HEK293 (cell line): Measurements from ENCODE around the gene CDK5.
A peak's percentile ranks its signal among the peaks of the same experiment; 100 is the strongest.

Experiments
- GLIS1 ChIP-seq: fragments of 450-650 bp; formaldehyde crosslinking; IDR thresholded peaks from 2 replicates; pipeline ENCODE4 v1.5.1; 2016; ENCODE audit warnings: missing biosample characterization, missing genetic modification characterization
- KLF16 ChIP-seq: fragments of 450-650 bp; formaldehyde crosslinking; IDR thresholded peaks from 2 replicates; pipeline ENCODE4 v1.5.1; 2017; ENCODE audit warnings: missing biosample characterization, missing genetic modification characterization
- PRDM2 ChIP-seq: fragments of 450-650 bp; formaldehyde crosslinking; IDR thresholded peaks from 2 replicates; pipeline ENCODE4 v1.5.1; 2016; ENCODE audit warnings: missing biosample characterization, missing genetic modification characterization, borderline replicate concordance
- SP3 ChIP-seq: fragments of 450-650 bp; formaldehyde crosslinking; IDR thresholded peaks from 2 replicates; pipeline ENCODE4 v1.5.1; 2016; ENCODE audit warnings: missing biosample characterization, missing genetic modification characterization
- ZBTB6 ChIP-seq: fragments of 450-650 bp; formaldehyde crosslinking; IDR thresholded peaks from 2 replicates; pipeline ENCODE4 v1.5.1; 2017; ENCODE audit warnings: missing biosample characterization, missing genetic modification characterization
- ZIC2 ChIP-seq: fragments of 450-650 bp; formaldehyde crosslinking; IDR thresholded peaks from 2 replicates; pipeline ENCODE4 v1.5.1; 2016; ENCODE audit warnings: missing biosample characterization, missing genetic modification characterization
- ZNF214 ChIP-seq: fragments of 450-650 bp; formaldehyde crosslinking; IDR thresholded peaks from 2 replicates; pipeline ENCODE4 v1.5.1; 2017; ENCODE audit warnings: missing biosample characterization, mild to moderate bottlenecking, missing genetic modification characterization, borderline replicate concordance
- ZNF23 ChIP-seq: fragments of 450-650 bp; formaldehyde crosslinking; IDR thresholded peaks from 2 replicates; pipeline ENCODE4 v1.5.1; 2016; ENCODE audit warnings: missing biosample characterization, missing genetic modification characterization, borderline replicate concordance
- ZNF248 ChIP-seq: fragments of 450-650 bp; formaldehyde crosslinking; IDR thresholded peaks from 2 replicates; pipeline ENCODE4 v1.5.1; 2017; ENCODE audit warnings: missing biosample characterization, missing genetic modification characterization
- ZNF280C ChIP-seq: fragments of 450-650 bp; formaldehyde crosslinking; IDR thresholded peaks from 2 replicates; pipeline ENCODE4 v1.5.1; 2016; ENCODE audit warnings: missing biosample characterization, missing genetic modification characterization
- ZNF362 ChIP-seq: fragments of 450-650 bp; formaldehyde crosslinking; IDR thresholded peaks from 2 replicates; pipeline ENCODE4 v1.5.1; 2016; ENCODE audit warnings: missing biosample characterization, missing genetic modification characterization
- ZNF391 ChIP-seq: fragments of 450-650 bp; formaldehyde crosslinking; IDR thresholded peaks from 2 replicates; pipeline ENCODE4 v1.5.1; 2016; ENCODE audit warnings: low read depth, missing biosample characterization, missing genetic modification characterization, borderline replicate concordance
- ZNF518A ChIP-seq: fragments of 450-650 bp; formaldehyde crosslinking; conservative IDR thresholded peaks from 2 replicates; pipeline ENCODE4 v1.5.1; 2016; ENCODE audit warnings: low read depth, missing biosample characterization, missing genetic modification characterization
- ZNF555 ChIP-seq: fragments of 450-650 bp; formaldehyde crosslinking; conservative IDR thresholded peaks from 2 replicates; pipeline ENCODE4 v1.5.1; 2017; ENCODE audit warnings: missing biosample characterization, mild to moderate bottlenecking, missing genetic modification characterization, inconsistent platforms
- ZNF600 ChIP-seq: fragments of 450-650 bp; formaldehyde crosslinking; IDR thresholded peaks from 2 replicates; pipeline ENCODE4 v1.5.1; 2016; ENCODE audit warnings: missing biosample characterization, missing genetic modification characterization
- ZNF624 ChIP-seq: fragments of 450-650 bp; formaldehyde crosslinking; IDR thresholded peaks from 2 replicates; pipeline ENCODE4 v1.5.1; 2017; ENCODE audit warnings: missing biosample characterization, missing genetic modification characterization
- ZNF658 ChIP-seq: fragments of 450-650 bp; formaldehyde crosslinking; IDR thresholded peaks from 2 replicates; pipeline ENCODE4; 2016; ENCODE audit warnings: missing biosample characterization, missing genetic modification characterization
- TF ChIP-seq, protein P1 (sequence below): fragments of 450-650 bp; formaldehyde crosslinking; IDR thresholded peaks from 2 replicates; pipeline ENCODE4 v1.5.1; 2016; ENCODE audit warnings: missing biosample characterization, missing genetic modification characterization, low read depth

The CDK5 gene

DNA sequence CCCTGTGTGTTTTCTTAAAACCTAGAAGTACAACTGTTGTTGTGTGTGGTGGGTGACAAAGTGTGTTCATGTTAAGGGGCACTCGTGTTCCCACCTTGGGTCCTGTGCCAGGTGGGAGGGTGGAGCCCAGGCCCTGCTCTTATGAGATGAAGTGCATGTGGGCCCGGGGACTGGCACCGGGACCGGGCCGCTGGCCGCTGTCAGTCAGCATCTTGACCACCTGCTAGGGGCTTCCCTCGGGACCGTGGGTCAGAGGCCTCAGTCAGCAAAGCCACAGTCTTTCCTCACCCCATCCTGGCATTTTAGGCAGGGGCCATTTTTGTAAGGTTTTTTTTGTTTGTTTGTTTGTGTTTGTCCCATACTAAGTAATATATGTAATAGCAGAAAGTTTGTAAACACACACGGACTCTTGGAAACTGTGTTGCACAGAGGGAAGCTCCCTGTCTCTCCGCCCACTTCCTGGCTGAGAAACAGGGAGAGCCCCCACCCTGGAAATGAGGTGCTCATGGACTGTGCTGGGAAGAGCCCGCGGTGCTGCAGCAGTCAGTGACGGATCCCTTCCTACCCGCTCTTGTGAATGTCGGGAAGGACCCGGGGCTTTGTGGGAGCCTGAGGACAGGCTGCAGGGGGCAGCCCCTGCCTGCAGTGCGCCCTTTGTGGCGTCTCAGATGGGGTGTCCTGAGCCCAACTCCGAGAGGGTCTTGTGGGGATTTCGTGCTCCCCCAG is 42.0 kb upstream of the CDK5 start (continued):
- no peak for TF ChIP-seq SP3 (tag by site-specific recombination)
- no peak for TF ChIP-seq ZNF214 (tag by site-specific recombination)
- peak; percentile 71 for TF ChIP-seq ZNF600
- TF ChIP-seq ZNF624 = no peak
- TF ChIP-seq ZNF280C (tag by site-specific recombination) = no peak
- no peak for TF ChIP-seq ZNF362 (tag by site-specific recombination)
- no peak for TF ChIP-seq ZNF391 (tag by site-specific recombination)
- no peak for TF ChIP-seq KLF16 (tag by site-specific recombination)
- 0 out of 2 replicates have a peak, but pooled peaks have one; percentile 5 for TF ChIP-seq ZIC2 (tag by site-specific recombination)
- TF ChIP-seq GLIS1 (tag by site-specific recombination) = peak; percentile 47
- TF ChIP-seq ZNF658 (tag by site-specific recombination) = no peak
- TF ChIP-seq, protein P1, sequence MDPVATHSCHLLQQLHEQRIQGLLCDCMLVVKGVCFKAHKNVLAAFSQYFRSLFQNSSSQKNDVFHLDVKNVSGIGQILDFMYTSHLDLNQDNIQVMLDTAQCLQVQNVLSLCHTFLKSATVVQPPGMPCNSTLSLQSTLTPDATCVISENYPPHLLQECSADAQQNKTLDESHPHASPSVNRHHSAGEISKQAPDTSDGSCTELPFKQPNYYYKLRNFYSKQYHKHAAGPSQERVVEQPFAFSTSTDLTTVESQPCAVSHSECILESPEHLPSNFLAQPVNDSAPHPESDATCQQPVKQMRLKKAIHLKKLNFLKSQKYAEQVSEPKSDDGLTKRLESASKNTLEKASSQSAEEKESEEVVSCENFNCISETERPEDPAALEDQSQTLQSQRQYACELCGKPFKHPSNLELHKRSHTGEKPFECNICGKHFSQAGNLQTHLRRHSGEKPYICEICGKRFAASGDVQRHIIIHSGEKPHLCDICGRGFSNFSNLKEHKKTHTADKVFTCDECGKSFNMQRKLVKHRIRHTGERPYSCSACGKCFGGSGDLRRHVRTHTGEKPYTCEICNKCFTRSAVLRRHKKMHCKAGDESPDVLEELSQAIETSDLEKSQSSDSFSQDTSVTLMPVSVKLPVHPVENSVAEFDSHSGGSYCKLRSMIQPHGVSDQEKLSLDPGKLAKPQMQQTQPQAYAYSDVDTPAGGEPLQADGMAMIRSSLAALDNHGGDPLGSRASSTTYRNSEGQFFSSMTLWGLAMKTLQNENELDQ (tag by site-specific recombination) = no peak
- no peak for TF ChIP-seq PRDM2
- no peak for TF ChIP-seq ZNF555 (tag by site-specific recombination)
- TF ChIP-seq ZNF518A (tag by site-specific recombination) = no peak
- no peak for TF ChIP-seq ZNF23 (tag by site-specific recombination)
- TF ChIP-seq ZNF248 (tag by site-specific recombination) = no peak
- no peak for TF ChIP-seq ZBTB6 (tag by site-specific recombination)
